GM18511 (cell line): Measurements from ENCODE around the gene OR2S2.

Source experiments
- ATAC-seq: cut with Tn5 transposase; IDR thresholded peaks from one replicate; pipeline ENCODE4 v1.9.1; 2021; ENCODE audit warnings: mild to moderate bottlenecking, moderate library complexity; ENCODE audit not compliant: unreplicated experiment

OR2S2 gene

DNA sequence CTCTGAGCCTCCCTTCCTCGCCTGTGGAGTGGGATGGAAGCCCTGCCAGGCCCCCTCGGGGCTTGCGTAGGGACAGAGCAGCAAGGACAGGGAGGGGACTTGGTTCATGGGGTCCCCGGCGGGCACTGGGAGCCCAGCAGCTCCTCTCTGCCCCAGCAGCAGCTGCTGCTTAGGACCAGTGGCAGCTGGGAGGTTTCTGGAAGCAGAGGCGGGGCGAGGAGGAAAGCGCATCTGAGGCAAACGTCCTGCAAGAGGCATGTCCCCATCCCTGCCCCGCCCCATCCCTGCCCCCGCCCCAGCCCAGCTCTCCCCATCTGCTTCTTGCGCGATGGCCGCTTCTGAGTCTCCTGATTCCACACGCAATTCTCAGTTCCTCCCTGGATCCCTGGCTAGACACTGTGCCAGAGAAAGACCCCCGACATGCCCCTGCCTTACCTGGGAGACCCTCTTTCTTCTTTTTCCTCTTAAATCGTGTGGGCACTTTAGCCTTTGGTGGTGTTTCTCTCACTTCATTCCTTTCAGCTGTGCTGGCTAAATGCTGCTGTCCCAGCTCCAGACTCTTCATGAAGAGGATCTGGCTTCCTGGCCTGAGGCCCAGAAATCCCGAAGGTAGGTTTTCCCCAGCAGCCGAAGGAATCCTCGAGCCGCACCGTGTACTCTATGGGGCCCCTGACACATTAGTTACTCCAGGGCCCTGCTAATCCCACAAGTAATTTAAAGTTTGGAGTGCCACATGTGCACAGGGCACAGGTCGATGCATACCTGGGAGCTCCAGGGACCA is 4.4 kb upstream of the OR2S2 start:
- no peak for ATAC-seq

GRCh38 chr9:35960039-35960655 is 2.2 kb upstream of the OR2S2 start:
- ATAC-seq = no peak

GRCh38 chr9:35956651-35957050 is 1.3 kb downstream of the OR2S2 start:
- no peak for ATAC-seq

DNA sequence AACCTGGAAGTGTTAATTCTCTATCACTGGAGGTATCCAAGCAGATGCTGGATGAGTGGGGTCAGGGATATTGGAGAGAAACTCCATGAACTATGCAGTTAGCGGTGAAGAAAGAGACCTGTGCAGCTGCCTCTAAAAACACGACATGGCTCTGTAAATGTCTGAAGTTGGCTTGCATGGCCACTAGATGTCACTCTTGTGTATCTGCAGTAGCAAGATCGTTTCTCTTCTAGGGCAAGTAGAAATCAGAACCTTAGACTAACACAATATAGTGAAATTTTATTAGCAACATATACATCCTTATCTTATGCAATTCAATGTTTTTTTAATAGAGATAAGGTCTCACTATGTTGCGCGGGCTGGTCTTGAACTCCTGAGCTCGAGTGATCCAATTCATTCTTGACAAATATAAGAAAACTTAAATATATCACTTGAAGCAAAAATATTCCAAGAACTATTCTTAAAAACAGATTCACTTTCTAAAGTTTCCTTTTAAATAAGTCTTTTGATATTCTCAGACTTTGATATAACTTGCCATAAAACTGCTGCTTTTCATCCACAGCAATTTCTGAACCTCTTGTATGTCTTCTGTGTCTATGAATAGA is 2.9 kb downstream of the OR2S2 start:
- ATAC-seq = no peak

- no peak for ATAC-seq
These were observed 5.3 kb downstream of the OR2S2 start for GRCh38 chr9:35952526-35953191.

- no peak for ATAC-seq
These were observed 6.2 kb downstream of the OR2S2 start for GRCh38 chr9:35951736-35952135.

GRCh38 chr9:35948901-35949318 is 9.0 kb downstream of the OR2S2 start:
- no peak for ATAC-seq

- ATAC-seq = no peak
These were observed 9.5 kb downstream of the OR2S2 start for GRCh38 chr9:35948451-35948850.

DNA sequence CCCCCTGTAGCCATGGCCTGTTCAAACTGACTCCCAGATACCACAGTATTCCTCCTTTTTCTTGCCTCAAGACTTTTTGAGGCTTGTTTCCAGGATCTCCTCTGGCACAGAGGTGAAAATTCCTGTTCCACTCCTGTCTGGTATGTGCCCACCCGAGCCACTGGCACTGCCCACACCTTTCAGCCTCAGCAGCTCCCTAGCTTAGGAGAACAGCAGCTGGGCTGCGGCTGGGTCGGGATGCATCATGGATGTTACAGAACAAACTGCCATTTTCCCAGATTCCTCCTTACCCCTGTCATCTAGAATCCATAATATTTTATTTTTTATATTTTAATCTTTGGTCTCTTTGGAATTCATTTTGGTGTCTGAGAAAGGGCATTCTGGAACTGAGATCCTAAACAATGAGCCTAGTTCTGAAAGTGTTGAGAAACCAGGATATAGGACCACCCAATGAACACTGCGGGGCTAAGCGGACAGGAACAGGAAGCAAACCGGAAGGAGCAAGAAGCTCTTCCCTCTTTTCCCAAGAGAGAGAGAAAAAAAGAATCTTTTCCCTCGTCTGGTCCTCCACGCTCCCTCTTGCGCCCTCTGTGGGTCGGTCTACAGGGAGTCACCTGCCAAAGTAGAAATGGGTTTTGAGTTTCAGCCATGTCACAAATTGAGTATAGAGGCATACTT is 12.5 kb downstream of the OR2S2 start:
- ATAC-seq = no peak

DNA sequence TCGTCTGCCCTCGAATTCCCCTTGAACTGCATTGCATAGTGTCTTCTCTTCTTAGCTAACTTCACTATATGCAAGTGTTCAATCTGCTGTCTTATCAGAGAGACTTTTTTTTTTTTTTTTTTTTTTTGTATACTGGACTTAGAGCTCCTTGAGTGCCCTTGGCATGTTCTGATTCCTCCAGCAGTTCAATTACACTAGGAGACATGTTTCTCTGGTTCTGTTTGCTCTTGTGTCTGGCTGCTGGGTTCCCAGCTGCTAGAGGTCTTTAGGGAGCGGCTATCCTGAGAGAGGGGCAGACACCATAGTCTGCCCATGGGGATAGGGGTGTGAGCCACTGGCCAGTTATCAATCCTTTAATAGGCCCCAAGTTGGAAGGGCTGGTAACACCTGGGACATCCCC is 13.1 kb downstream of the OR2S2 start:
- ATAC-seq = no peak

- ATAC-seq = no peak
These were observed 13.8 kb downstream of the OR2S2 start for GRCh38 chr9:35944173-35944572.

GRCh38 chr9:35942286-35942685 is 15.7 kb downstream of the OR2S2 start:
- ATAC-seq = no peak

DNA sequence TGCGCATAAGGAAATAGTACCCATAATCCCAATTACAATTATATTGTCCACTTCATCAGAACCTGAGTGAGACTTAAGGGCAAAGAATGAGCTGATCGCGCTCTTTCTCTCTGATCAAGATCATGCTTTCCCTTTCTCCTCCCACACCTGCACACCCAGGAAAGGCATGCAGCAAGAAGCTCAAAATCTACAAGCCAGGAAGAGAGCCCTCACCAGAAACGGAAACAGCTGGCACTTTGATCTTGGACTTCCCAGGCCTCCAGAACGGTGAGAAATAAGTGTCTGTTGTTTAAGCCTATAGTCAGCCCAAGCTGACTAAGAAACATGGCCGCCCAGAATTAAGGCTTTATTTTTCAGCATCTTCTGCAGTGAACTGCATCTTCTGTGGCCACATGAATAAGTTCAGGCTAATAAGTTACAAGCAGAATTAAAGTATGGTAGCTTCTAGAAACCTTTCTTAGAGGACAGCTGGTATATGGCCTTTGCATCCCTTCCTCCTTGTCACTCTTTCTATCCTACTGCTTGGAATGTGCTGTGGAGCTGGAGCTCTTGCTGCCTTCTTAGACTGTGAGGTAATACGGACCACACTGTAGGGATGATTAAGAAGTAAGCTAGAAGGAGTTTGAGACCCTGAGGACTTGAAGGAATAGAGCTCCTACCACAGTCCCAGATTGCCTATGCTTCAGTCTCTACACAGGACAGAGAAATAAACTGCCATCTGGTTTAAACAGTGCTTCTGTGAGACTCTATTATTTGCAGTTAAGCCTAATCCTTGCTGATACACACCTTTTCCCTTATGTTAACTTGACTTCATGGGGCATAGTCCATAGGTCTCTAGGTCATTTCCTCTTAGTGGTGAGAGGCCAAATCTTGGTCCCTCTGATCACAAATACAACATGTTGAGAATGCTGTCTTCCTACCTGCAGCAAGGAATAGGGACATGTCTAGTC is 17.2 kb downstream of the OR2S2 start:
- no peak for ATAC-seq

DNA sequence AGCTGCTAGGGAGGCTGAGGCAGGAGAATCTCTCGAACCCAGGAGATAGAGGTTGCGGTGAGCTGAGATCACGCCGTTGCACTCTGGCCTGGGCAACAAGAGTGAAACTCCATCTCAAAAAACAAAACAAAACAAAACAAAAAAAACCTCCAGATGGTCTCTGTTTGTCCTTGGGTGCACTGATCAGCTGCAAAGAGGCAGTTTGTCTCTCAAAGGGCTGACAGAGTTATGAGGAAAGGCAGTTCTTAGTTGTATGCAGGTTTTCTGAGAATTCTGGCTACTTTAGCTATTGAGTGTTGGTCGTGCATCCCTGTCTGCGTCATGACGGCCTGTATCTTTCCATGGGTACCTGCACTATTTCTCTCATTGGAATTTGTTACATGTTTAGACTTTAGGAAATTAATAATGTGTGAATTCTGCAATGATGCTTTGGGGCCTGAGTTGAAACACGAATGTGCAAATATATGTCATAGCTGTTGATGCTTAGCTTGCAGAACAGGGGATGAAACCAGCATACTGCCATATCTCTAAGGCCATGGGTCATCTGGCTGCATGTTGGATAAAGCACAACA is 18.2 kb downstream of the OR2S2 start:
- ATAC-seq = no peak

GRCh38 chr9:35938474-35939356 is 19.2 kb downstream of the OR2S2 start:
- ATAC-seq = no peak

GRCh38 chr9:35937227-35937626 is 20.7 kb downstream of the OR2S2 start:
- ATAC-seq = no peak

- no peak for ATAC-seq
These were observed 22.0 kb downstream of the OR2S2 start for GRCh38 chr9:35935755-35936509.

DNA sequence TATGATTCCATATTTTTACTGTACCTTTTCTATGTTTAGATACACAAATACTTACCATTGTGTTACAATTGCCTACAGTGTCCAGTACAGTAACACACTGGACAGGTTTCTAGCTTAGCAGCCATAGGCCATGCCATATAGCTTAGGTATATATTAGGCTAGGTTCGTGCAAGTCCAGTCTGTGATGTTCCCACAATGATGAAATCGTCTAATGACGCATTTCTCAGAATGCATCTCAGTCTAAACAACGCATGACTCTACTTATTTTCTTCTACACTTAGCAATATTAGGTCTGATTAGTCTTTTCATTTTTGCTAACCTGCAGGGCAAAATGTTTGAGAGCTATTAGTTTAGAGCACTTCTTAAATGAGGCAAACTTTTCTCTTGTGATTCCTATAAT is 22.7 kb downstream of the OR2S2 start:
- ATAC-seq = no peak
